Gastroesophageal sphincter (tissue), 3 donors: ENCODE measurements around the gene CMSS1.

ENCODE experiments used
- POLR2A ChIP-seq, 2 donors: fragments of 450-650 bp; IDR thresholded peaks; one replicate each; pipeline ENCODE4 v1.6.1; 2017; ENCODE audit warnings: antibody characterized with exemption in 2 of 2, mild to moderate bottlenecking in 2 of 2, moderate library complexity in 1 of 2
- POLR2AphosphoS5 ChIP-seq: sonication (generic); formaldehyde crosslinking; IDR thresholded peaks from one replicate; pipeline ENCODE4 v1.6.1; 2017; ENCODE audit warnings: antibody characterized with exemption
- TF ChIP-seq, protein P1 (sequence below), 4 experiments: fragments of 200-600 bp in 2 of 4; fragments of 450-650 bp in 2 of 4; sonication (generic) in 1 of 4; IDR thresholded peaks; one replicate each; pipeline ENCODE4 v1.5.1; 2017 to 2019; ENCODE audit warnings: antibody characterized with exemption in 4 of 4, mild to moderate bottlenecking in 2 of 4, moderate library complexity in 2 of 4

DNA sequence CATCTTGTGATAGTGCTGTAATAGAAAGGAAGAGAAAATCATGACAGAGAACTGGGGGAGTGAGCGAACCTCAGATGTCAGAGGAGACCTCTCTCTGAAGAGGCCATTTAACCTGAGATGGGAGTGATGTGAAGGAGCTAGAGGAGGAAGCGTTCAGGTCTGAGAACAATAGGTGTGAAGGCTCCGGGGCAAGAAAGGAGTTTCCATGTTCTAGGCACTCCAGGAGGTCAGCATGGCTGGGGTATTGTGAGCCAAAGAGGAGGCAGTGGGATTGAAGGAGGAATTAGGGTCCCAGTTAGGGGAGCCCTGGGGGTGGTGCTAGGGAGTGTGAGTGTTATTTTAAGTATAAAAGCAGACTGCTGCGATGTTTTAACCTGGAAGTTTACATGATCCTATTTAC is 305.4 kb downstream of the CMSS1 start:
- TF ChIP-seq, protein P1, sequence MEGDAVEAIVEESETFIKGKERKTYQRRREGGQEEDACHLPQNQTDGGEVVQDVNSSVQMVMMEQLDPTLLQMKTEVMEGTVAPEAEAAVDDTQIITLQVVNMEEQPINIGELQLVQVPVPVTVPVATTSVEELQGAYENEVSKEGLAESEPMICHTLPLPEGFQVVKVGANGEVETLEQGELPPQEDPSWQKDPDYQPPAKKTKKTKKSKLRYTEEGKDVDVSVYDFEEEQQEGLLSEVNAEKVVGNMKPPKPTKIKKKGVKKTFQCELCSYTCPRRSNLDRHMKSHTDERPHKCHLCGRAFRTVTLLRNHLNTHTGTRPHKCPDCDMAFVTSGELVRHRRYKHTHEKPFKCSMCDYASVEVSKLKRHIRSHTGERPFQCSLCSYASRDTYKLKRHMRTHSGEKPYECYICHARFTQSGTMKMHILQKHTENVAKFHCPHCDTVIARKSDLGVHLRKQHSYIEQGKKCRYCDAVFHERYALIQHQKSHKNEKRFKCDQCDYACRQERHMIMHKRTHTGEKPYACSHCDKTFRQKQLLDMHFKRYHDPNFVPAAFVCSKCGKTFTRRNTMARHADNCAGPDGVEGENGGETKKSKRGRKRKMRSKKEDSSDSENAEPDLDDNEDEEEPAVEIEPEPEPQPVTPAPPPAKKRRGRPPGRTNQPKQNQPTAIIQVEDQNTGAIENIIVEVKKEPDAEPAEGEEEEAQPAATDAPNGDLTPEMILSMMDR (IDR thresholded peaks at IDR 0.05): no peak
- no peak for TF ChIP-seq POLR2A (IDR thresholded peaks at IDR 0.05)
- TF ChIP-seq POLR2AphosphoS5: no peak
